ENCODE data around the gene WNT2B.
"Not testable (repeated sequence)": the region's sequence is repeated elsewhere in the genome, so short reads cannot be mapped to it uniquely, and the experiment has no call there.

The WNT2B gene

GRCh38 chr1:112508278-112509004 lies at the start of gene WNT2B:
Gene WNT2B (plus strand): TSS chr1:112508965. CDS start chr1:112509263, 298 bp downstream.
- DNase-seq, result peak; percentile 21

- no peak for DNase-seq
These were observed 48.1 kb upstream of the WNT2B start for GRCh38 chr1:112460615-112461014.

- DNase-seq, result no peak
These were observed 47.4 kb upstream of the WNT2B start for GRCh38 chr1:112461200-112461871.

- DNase-seq, result no peak
These were observed 45.8 kb upstream of the WNT2B start for GRCh38 chr1:112462953-112463279.

GRCh38 chr1:112464501-112464900 lies 44.3 kb upstream of the WNT2B start:
- DNase-seq, result no peak

- peak; percentile 24 for DNase-seq
These were observed 43.6 kb upstream of the WNT2B start for GRCh38 chr1:112465122-112465521.

GRCh38 chr1:112466078-112466660 lies 42.6 kb upstream of the WNT2B start:
- DNase-seq, result peak; percentile 93

GRCh38 chr1:112470324-112470723 lies 38.4 kb upstream of the WNT2B start:
- DNase-seq, result not testable (repeated sequence)

GRCh38 chr1:112470966-112471365 lies 37.8 kb upstream of the WNT2B start:
- DNase-seq, result no peak

- DNase-seq, result no peak
These were observed 36.6 kb upstream of the WNT2B start for GRCh38 chr1:112472142-112472541.

GRCh38 chr1:112477550-112477949 lies 31.2 kb upstream of the WNT2B start:
- no peak for DNase-seq

GRCh38 chr1:112478314-112478713 lies 30.5 kb upstream of the WNT2B start:
- no peak for DNase-seq

GRCh38 chr1:112486063-112486462 lies 22.7 kb upstream of the WNT2B start:
- DNase-seq, result not testable (repeated sequence)

GRCh38 chr1:112487686-112488085 lies 21.1 kb upstream of the WNT2B start:
- DNase-seq, result not testable (repeated sequence)

GRCh38 chr1:112488141-112488540 lies 20.6 kb upstream of the WNT2B start:
- DNase-seq, result no peak

- no peak for DNase-seq
These were observed 16.7 kb upstream of the WNT2B start for GRCh38 chr1:112492076-112492475.

- DNase-seq, result no peak
These were observed 15.4 kb upstream of the WNT2B start for GRCh38 chr1:112493351-112493750.

- no peak for DNase-seq
These were observed 12.5 kb upstream of the WNT2B start for GRCh38 chr1:112496290-112496689.

- peak; percentile 76 for DNase-seq
These were observed 6.7 kb upstream of the WNT2B start for GRCh38 chr1:112501810-112502641.

GRCh38 chr1:112502826-112503225 lies 5.9 kb upstream of the WNT2B start:
- DNase-seq, result peak; percentile 30

GRCh38 chr1:112504001-112504660 lies 4.6 kb upstream of the WNT2B start:
- DNase-seq, result no peak

- no peak for DNase-seq
These were observed 3.9 kb upstream of the WNT2B start for GRCh38 chr1:112504661-112505399.

Measured in HCEC 1CT (cell line).